HUES64 (cell line): ENCODE results near the gene GALNT9.
"Not testable (repeated sequence)": the region's sequence is repeated elsewhere in the genome, so short reads cannot be mapped to it uniquely, and the experiment has no call there.

Experiments
- H3K27ac ChIP-seq: 2 replicates; pipeline ENCODE4 v1.7.0; 2013; ENCODE audit warnings: low read depth, low read length, inconsistent platforms
- H3K27me3 ChIP-seq: 2 replicates; pipeline ENCODE4 v1.6.1; 2013; ENCODE audit warnings: mild to moderate bottlenecking, low read length; ENCODE audit not compliant: insufficient read depth
- H3K36me3 ChIP-seq: 2 replicates; pipeline ENCODE4 v1.6.1; 2013; ENCODE audit warnings: mild to moderate bottlenecking, low read length; ENCODE audit not compliant: insufficient read depth
- H3K4me1 ChIP-seq: 2 replicates; pipeline ENCODE4 v1.6.1; 2013; ENCODE audit warnings: mild to moderate bottlenecking, low read length, moderate library complexity; ENCODE audit not compliant: insufficient read depth
- H3K4me3 ChIP-seq: 2 replicates; pipeline ENCODE4 v1.5.1; 2013; ENCODE audit warnings: mild to moderate bottlenecking, low read length, moderate library complexity
- H3K9ac ChIP-seq: 2 replicates; pipeline ENCODE4 v1.6.1; 2013; ENCODE audit warnings: mild to moderate bottlenecking, low read depth, low read length
- H3K9me3 ChIP-seq: 2 replicates; pipeline ENCODE4 v1.6.1; 2013; ENCODE audit warnings: low read depth, low read length; ENCODE audit not compliant: insufficient read depth
- WGBS: fragments of 150-250, 120-280 bp; methylation state at CpG from one replicate; pipeline ENCODE4 v1.1.7; 2013; ENCODE audit warnings: missing lambda C conversion rate; 5-methylcytosine and 5-hydroxymethylcytosine counted together

The GALNT9 gene

DNA sequence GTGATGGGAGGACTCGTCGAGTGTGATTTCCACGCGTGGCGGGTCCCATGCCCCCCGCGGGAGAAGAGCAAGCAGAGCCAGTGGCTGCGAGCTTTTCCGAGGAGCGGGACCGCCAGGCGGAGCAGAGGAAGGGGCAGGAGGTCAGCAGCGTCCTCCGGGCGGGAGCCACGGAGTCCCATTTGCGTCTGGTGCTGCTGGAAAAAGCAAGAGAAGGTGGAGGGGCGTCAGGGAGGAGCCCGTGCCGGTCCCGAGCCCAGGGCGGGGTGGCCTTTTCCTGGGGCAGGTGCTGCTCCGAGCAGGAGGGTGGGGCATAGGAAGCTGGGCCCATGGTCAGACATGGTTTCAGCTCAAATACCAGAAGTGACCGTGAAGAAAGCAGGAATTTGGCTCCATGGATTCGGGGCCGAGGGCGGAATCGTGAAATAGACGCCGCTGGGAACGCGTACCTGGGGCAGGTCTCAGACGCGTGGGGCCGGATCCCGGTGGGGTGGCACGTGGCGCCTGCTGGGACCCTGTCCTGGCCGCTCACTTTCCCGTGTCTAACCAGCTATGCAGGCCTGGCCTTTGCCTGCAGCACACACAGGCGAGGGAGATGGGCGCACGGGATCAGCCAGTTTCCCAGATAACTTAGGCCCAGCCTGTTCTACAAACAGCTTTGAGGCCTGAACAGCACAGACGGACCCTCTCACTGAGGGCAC, 60.0 kb downstream of the GALNT9 start:
- Histone ChIP-seq H3K27me3 (no peaks in the 10 kb centered on the region), H3K4me3 (no peak overlapping the region), H3K9me3 (peaks cover 65% of the 10 kb centered on the region), H3K9ac (no peak overlapping the region), H3K36me3 (no peaks in the 10 kb centered on the region), H3K4me1 (no peaks in the 10 kb centered on the region), H3K27ac (no peak overlapping the region)
- WGBS = 91% methylated on average over 44 of the region's 44 CpGs

DNA sequence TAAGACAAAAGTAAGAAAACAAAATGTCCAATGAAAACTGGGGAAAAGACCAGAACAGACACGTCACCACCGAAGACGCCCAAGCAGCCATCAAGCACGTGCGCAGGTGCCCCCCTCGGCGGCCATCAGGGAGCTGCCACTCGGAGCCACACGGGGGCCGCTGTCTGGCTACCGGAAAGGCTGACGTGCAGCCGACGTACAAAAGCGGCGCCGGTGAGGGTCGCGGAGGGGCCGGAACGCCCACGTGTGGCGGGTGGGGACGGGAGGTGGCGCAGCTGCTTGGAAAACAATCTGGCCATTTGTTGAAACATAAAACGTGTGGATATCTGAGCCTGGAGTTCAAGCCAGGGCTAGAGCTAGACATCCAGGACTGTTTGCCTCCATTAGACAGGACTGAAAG, 60.7 kb downstream of the GALNT9 start:
- H3K27ac ChIP-seq = no peak overlapping the region
- no peaks in the 10 kb centered on the region for H3K36me3 ChIP-seq
- H3K9ac ChIP-seq = no peak overlapping the region
- no peaks in the 10 kb centered on the region for H3K4me1 ChIP-seq
- H3K9me3 ChIP-seq = peaks cover 66% of the 10 kb centered on the region
- WGBS = 91% methylated on average over 26 of the region's 26 CpGs
- H3K4me3 ChIP-seq = no peak overlapping the region
- no peaks in the 10 kb centered on the region for H3K27me3 ChIP-seq

GRCh38 chr12:132267873-132268272, 61.5 kb downstream of the GALNT9 start:
- WGBS = 94% methylated on average over 10 of the region's 10 CpGs
- Histone ChIP-seq H3K4me1 (no peaks in the 10 kb centered on the region), H3K27me3 (no peaks in the 10 kb centered on the region), H3K36me3 (no peaks in the 10 kb centered on the region), H3K9me3 (peaks cover 69% of the 10 kb centered on the region), H3K4me3 (no peak overlapping the region), H3K9ac (no peak overlapping the region), H3K27ac (no peak overlapping the region)

DNA sequence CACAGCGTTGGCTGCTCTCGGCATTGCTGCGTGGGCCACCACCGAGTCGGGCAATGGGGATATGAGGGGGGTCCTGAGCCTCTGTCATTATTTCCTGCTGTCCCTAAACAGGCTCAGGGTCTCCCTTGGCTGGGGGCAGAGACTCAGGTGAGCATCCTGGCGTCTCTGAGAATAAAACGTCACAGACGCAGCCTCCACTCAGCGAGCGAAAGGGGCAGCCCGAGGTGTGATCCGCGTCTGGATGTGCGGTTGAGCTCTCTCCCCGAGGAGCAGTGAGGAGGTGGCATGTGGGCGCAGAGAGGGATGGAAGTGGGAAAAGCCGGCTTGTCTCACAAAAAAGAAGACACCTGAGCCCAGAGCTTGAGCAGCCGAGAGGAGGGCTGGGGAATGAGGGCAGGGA, 62.6 kb downstream of the GALNT9 start:
- no peak overlapping the region for H3K27ac ChIP-seq
- H3K4me1 ChIP-seq = no peaks in the 10 kb centered on the region
- no peak overlapping the region for H3K4me3 ChIP-seq
- WGBS = 91% methylated on average over 18 of the region's 18 CpGs
- no peak overlapping the region for H3K9ac ChIP-seq
- peaks cover 72% of the 10 kb centered on the region for H3K9me3 ChIP-seq
- H3K27me3 ChIP-seq = no peaks in the 10 kb centered on the region
- no peaks in the 10 kb centered on the region for H3K36me3 ChIP-seq

DNA sequence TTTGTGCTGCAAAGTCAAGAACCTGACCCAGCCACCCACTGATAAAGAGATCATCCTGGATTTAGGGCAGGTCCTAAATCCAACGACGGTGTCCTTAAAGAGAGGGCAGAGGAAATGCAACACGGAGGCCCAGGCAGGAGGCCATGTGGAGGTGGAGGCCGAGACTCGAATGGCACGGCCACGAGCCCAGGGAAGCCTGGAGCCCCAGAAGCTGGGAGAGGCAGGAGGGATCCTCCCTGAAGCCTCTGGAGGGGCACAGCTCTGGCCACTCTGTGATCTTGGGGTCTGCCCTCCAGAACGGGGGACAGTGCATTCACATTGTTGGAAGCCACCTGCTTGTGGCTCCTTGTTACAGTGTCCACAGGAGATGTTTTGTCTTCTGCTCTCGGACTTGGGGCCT, 63.0 kb downstream of the GALNT9 start:
- no peak overlapping the region for H3K27ac ChIP-seq
- H3K9ac ChIP-seq = no peak overlapping the region
- H3K4me3 ChIP-seq = no peak overlapping the region
- H3K27me3 ChIP-seq = no peaks in the 10 kb centered on the region
- H3K4me1 ChIP-seq = no peaks in the 10 kb centered on the region
- no peaks in the 10 kb centered on the region for H3K36me3 ChIP-seq
- 88% methylated on average over 9 of the region's 9 CpGs for WGBS
- peaks cover 72% of the 10 kb centered on the region for H3K9me3 ChIP-seq

DNA sequence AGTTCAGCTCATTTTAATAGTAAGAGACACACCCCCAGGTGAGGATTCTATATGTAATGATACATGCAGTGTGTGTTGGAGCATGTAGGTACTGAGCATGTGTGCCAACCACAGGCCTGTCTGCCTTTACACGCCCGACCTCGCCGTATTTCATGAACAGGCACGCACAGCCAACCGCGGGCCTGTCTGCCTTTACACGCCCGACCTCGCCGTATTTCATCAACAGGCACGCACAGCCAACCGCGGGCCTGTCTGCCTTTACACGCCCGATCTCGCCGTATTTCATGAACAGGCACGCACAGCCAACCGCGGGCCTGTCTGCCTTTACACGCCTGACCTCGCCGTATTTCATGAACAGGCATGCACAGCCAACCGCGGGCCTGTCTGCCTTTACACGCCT, 63.6 kb downstream of the GALNT9 start:
- H3K27me3 ChIP-seq, H3K9ac ChIP-seq, H3K27ac ChIP-seq, H3K36me3 ChIP-seq, H3K4me1 ChIP-seq, H3K4me3 ChIP-seq: not testable (repeated sequence)
- peaks cover 74% of the 10 kb centered on the region for H3K9me3 ChIP-seq
- WGBS = 93% methylated on average over 27 of the region's 27 CpGs

DNA sequence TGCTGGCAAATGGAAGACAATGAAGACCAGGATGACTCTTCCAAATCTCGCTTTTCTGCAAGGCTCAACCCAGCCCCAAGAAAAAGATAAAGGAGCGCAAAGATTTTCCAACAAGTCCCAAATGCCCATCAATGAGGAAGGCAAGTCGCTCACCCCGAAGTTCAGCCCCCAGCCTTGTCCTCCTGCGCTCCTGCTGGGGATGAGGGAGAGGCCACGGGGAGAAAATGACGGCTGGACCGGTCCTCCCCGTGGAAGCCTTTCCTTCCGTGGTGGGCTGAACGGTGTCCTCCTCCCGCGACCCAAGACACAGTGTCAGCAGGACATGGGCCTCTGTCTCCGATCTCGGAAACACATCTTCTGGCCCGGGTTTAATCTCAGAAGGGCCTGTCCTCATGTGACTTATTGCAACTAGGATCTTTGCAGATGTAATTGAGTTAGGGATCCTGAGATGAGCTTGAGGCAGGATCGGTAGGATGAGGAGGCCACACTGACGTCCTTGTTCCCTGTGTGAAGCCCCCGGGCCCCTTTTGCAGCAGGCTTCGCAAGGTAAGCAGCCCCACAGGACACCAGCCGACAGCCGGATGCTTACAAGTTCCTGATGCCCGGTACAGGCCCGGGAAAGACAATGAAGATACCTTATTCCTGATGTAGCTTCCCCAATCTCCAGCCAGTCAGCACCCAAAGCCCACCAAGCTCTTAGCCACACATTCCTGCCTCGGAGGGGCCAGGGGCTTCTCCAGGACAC, 64.2 kb downstream of the GALNT9 start:
- H3K36me3 ChIP-seq = no peaks in the 10 kb centered on the region
- no peak overlapping the region for H3K9ac ChIP-seq
- H3K9me3 ChIP-seq = peaks cover 75% of the 10 kb centered on the region
- 88% methylated on average over 25 of the region's 25 CpGs for WGBS
- H3K4me1 ChIP-seq = no peaks in the 10 kb centered on the region
- H3K4me3 ChIP-seq = no peak overlapping the region
- no peak overlapping the region for H3K27ac ChIP-seq
- no peaks in the 10 kb centered on the region; the same call in 1 of the 2 replicates for H3K27me3 ChIP-seq

DNA sequence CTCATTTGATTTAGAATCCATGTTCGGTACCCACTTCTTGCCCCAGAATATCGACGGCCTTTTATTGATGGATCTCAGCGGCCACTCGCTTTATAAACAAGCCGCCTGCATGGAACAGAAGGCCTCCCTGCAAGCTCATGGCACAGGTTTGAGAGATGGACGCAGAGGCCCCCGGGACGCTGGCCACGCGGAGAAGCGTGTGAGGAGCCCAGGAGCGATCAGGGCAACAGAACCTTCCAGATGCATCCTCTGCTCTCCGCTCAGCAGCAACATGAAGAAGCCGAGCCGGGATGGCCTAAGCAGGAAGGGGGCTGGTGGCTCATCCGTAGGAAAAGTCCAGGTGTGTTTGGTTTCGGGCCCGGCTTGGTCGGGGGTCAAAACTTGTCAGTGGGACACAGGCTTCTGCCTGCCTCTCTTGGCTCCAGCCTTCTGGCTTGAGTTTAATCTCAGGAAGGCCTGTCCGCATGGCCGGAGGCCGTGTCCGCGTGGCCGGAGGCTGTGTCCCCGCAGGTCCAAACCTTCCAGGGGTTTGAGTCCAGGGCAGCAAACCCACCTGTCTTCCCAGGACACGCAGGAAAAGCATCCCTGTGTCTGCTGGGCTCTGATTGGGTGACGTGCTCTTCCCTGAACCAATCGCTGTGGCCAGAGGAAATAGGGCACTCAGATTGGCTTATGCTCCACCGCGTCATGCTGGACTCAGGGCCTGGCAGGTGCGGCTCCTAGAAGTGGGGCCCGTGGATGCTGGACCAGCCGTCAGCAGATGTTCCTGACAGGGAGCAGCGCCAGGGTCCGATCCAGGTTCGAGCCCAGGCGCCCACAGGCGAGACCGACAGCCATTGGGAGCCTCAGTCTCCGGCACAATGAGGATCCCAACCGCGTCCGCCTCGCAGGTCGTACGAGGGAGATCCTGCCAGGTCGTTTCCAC, 65.0 kb downstream of the GALNT9 start:
- no peak overlapping the region for H3K27ac ChIP-seq
- peaks cover 69% of the 10 kb centered on the region for H3K9me3 ChIP-seq
- no peak overlapping the region for H3K9ac ChIP-seq
- WGBS = 91% methylated on average over 49 of the region's 49 CpGs
- H3K4me1 ChIP-seq = no peaks in the 10 kb centered on the region
- H3K27me3 ChIP-seq = no peaks in the 10 kb centered on the region; the same call in 1 of the 2 replicates
- H3K4me3 ChIP-seq = no peak overlapping the region
- H3K36me3 ChIP-seq = no peaks in the 10 kb centered on the region

DNA sequence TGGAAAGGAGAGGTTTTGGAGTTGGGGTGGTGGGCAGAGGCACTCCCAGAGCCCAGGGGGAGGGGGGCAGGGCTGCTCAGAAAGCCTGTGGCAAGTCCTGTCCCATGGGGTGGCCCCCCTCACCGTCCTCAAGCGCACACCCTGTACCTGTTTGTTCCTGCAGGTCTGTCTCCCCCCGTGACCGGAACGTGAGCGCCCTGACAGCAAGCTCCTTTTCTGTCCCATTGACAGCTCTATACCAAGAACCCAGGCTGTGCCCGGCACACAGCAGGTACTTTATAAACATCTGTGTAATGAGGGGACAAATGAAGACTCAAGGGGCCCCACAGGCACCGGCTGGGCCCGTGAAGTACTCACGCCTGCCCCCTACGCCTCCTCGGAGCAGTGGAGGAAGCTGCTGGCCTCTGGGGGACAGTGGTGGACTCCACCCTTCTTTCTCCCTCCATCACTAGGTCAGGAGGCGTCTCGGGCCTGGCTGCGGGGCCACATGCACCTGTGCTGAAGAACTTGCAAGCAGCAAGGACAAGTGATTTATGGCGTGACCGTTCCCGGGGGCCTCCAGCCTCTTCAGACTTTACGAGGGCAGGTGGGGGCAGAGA, 65.8 kb downstream of the GALNT9 start:
- Histone ChIP-seq H3K36me3 (no peaks in the 10 kb centered on the region), H3K9ac (no peak overlapping the region), H3K9me3 (peaks cover 66% of the 10 kb centered on the region), H3K27ac (no peak overlapping the region), H3K4me3 (no peak overlapping the region), H3K27me3 (no peaks in the 10 kb centered on the region; the same call in 1 of the 2 replicates), H3K4me1 (no peaks in the 10 kb centered on the region)
- 92% methylated on average over 19 of the region's 19 CpGs for WGBS

DNA sequence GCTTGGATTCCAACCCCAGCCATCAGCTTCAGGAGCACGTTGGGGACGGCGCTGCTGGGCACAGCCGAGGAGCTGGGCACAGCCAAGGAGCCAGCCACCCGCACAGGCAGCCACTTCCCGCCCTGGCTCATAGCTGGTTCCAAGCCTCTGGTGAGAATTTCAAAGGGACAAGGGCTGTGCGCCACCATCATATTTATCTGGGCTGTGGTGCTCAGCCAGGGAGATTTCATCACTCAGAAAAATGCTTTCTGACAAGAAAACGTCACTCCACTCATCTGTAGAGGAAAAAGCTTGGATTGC, 66.4 kb downstream of the GALNT9 start:
- WGBS = 81% methylated on average over 8 of the region's 8 CpGs
- Histone ChIP-seq H3K4me1 (no peaks in the 10 kb centered on the region), H3K4me3 (no peak overlapping the region), H3K27ac (no peak overlapping the region), H3K9ac (no peak overlapping the region), H3K27me3 (no peaks in the 10 kb centered on the region; the same call in 1 of the 2 replicates), H3K36me3 (no peaks in the 10 kb centered on the region), H3K9me3 (peaks cover 66% of the 10 kb centered on the region)
